Activated naive CD4-positive, alpha-beta T cell treated with anti-CD3 and anti-CD28 coated beads, Interleukin-2, amount 50 U/mL, for 16 hours (primary cell): Measurements from ENCODE around the gene ANKRD16.
A peak's percentile ranks its signal among the peaks of the same experiment; 100 is the strongest.
"Not testable (repeated sequence)": the region's sequence is repeated elsewhere in the genome, so short reads cannot be mapped to it uniquely, and the experiment has no call there.

Experiments
- DNase-seq: peaks from one replicate; pipeline ENCODE4 v3.0.0-alpha.2; 2020

The ANKRD16 gene

DNA sequence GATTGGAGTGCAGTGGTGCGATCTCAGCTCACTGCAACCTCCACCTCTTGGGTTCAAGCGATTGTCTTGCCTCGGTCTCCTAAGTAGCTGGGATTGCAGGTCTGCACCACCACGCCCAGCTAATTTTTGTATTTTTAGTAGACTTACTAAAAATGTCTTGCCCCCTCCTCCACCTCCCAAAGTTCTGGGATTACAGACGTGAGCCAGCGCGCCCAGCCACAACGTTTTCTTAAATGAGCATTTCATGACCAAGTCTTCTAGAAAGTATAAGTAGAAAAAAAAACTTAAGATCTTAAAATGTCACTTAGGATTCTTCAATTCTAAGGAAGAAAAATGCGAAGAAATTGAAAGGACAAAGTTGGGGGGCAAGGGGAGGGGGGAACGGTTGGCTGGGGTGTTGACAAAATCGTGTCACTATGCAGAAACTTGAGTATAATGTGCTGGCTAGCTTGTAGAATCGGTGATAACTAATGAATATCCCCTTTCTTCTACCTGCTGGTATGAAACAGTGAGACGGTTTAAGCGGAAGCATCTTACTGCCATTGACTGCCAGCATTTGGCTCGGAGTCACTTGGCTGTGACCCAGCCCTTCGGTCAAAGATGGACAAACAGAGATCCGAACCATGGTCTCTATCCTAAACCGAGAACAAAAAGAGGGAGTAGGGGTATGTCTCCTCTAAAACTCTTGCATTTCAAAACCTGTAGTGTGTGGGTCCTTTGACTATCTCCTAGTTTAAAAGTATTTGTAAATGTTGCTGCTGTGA lies 13.0 kb upstream of the ANKRD16 start:
- no peak for DNase-seq

GRCh38 chr10:5900247-5900646 lies 10.6 kb upstream of the ANKRD16 start:
- no peak for DNase-seq

GRCh38 chr10:5898163-5898562 lies 8.5 kb upstream of the ANKRD16 start:
- DNase-seq = no peak

DNA sequence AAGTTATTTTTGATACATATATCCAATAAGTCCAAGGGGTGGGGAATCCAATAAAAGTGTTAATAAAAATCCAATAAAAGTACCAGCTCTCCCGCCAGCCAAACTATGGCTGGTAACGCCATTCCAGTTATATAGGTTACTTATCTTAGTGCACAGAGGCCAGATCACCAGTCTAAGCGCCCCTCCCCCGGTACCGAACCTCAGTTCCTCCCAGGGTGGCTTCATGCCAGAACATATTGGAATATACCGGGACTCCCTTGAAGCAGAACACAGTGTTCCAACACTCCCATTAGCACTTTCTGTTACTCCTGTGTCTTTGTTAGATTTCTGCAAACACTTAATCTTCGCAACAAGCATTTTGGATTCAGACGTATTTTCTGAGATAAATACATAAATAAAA lies 7.8 kb upstream of the ANKRD16 start:
- DNase-seq = no peak

DNA sequence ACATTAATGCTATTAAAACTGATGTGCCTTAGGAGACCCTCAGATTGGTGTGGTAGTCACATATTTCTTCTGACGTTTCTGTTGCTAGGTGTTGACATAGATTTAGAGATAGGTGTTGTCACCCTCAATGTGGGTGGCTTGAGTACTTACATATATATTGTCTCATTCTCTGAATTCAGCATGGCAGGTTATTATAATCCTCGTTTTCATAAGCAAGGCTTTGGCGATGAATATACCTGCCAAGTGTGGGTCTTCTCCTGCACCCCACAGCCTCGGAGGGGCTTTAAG lies 7.3 kb upstream of the ANKRD16 start:
- no peak for DNase-seq

DNA sequence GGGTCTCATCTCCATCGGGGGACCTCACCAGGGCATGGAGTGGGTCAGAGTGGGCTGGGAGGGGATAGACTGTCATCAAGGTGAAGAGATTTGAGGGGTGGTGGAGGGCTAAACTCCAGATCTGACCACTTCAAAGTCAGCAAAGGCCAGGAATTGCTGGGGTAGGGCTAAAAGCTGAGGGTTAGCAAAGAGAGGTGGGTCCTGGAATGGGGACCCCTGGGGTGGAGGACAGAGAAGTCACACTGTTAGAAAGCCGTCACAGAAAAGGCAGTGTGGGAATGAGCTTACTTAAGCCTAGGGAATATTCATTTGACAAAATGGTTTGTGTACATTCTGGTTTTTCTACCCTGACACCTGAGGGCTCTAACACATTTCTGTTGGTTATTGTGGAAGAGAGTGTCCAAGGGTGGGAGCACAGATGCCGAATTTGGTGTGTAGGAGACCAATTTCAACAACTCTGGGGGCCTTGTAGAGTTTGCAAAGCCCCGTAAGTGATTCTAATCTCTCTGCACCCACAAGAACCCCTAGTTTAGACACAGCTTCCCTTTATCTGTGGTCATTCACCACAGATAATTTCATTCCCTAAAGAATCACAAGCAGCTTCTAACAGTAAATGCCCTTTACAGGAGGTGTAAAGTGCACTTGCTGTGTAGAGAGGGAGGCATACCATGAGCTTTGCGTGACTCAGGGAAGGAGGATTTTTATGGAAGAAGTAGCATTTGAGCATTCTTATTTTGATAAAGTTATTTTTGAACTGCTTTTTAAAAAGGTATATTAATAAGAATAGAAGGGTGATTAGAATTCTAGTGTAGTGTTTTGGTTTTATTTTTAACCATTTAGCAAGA lies 6.7 kb upstream of the ANKRD16 start:
- no peak for DNase-seq

DNA sequence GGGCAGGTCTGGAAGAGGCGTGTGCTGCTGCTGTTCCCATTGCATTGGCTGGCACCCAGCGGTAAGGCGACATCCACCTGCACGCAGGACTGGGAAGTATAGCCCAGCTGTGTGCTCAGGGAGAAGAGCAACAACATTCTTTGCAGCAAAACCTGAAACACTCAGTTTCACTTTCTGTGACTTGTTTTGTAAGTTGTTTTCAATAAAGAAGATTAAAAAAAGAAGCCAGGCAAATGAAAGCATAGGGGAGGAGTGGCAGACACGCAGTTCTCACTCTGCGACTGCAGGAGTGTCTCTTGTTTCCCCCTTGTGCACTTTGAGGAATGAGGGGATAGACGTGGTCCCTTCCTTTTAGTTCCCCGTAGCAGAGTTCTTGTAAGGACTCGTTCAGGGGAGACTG lies 6.1 kb upstream of the ANKRD16 start:
- DNase-seq = no peak

DNA sequence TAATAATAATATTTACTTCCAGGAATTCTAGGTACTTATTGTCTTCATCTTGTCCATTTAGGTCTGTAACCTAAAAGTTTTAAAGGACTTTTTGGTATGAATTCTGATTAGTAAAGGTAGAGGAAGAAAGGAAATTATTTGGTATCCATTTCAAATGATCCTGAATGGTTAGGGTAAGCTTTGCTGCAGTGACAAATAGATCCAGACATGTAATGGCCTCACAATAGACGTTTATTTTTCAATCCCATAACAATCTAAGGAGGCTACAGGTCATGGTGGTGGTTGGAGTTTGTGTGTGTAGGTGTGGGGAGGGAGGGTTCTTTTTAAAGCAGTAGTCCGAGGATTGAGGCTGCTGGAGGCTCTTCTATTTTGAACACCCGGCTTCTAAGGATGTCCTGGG lies 5.7 kb upstream of the ANKRD16 start:
- no peak for DNase-seq

GRCh38 chr10:5894873-5895272 lies 5.2 kb upstream of the ANKRD16 start:
- DNase-seq = no peak

- DNase-seq = no peak
Measured at GRCh38 chr10:5894403-5894802, 4.7 kb upstream of the ANKRD16 start.

DNA sequence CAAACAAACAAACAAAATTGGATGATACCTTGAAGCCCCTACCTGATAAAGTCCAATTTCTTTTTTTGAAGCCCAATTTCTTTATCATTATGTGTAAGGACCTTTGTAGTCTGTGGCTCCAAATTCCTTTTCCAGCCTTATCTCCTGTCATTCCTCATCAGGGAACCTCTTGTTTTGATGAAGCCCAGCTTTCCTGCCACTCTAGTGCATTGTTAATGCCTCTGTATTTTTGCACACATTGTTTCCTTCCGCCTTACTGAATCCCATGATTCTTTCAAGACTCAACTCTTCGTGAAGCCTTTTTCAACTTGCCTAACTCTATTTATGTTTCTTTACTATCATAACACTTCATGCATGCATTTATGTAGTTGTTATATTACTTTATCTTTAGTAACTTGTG lies 3.6 kb upstream of the ANKRD16 start:
- no peak for DNase-seq

DNA sequence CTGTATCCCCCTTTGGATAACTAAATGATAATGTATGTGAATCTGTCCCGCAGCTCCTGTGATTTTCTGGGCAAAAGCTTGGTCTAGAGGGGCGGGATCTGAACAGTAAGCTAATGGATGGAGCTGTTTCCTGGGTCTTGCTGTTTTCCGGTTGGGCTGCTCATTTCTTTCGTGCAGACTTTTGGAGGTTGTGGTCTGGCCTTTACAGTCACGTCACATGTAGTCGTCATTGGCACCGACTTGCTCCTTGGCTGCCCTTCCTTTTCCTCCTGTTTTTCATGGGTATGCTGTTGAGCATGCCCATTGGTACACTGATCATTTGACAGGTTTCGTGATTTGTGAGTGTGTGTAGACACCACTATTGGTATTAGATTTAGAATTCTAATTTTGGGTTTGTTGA lies 2.3 kb upstream of the ANKRD16 start:
- DNase-seq = no peak

GRCh38 chr10:5891009-5891408 lies 1.3 kb upstream of the ANKRD16 start:
- DNase-seq = no peak

DNA sequence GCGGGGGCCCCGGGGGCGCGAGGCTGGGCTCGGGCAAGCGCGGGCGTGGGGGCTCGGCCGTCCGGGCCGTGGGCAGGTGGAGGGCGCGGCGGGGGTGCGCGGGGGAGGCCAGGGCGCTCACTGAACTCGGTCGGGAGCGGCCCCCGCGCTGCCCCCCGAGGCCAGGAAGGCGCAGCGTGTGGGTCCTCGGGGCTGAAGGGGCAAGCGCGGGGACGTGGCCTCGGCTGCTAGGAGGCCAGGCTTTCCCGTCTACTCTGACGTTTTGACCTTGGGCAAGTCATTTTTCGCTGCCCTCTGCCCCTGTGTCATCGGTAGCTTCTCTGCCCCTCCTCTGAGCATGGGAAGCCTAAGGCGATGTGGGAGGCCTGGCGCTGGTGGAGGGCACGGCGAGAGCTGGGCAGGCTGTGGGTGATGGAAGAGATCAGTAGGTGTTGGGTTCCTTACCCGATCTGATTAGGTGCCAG lies 791 bp upstream of the ANKRD16 start:
- peak; percentile 27 for DNase-seq

DNA sequence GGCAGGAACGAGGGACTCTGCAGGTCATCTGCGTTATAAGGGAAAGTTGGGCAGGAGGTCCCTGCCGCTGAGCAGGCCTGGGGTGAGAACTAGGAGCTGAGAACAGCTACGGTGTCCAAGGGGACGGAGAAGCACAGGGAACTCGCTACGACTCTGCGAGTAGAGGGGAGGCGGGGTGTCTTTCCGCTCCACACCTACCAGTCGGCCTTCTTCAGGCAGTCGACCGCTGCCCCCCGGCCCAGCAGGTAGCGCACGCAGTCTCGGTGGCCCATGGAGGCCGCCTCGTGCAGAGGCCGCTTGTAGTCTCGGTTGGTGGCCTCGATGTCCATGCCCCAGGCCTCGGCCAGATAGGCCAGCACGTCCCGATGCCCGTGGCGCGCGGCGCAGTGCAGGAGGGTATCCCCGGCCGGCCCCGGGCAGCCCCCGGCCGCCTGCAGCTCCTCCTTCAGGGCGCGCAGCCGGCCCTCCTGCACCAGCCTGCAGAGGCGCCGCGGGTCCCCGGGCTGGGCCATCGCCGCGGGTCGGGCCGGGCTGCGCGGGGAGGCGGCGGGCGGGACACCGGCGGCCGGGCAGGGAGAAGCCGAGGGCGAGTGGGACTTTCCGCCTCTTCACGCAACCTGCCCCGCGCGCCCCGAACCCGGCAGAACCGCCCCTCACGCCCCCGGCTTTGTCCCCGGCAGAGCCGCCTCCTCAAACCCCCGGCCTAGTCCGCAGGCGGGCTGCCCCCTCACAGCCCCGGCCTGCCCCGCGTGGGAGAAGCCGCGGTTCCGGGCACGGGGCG lies 660 bp downstream of the ANKRD16 start:
- peak; percentile 54 for DNase-seq

GRCh38 chr10:5888351-5888750 lies 1.3 kb downstream of the ANKRD16 start:
- no peak for DNase-seq

DNA sequence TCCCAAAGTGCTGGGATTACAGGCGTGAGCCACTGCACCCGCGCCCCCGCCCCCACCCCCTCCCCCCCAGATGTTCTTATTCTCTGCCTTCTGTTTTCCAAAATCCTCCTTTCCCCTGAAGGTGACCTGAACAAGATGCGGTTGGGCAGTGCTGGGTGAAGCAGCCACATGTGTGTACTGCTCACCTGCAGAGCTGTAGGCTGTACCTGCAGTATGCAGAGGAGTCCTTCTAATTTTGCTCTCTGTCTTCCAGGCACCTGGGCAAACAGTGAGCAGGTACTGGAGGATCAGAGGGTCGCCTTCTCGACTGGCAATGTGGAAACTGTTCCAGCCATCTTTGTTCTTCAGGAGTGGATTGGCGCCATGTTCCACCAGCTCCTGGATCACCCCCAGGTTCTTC lies 2.1 kb downstream of the ANKRD16 start:
- no peak for DNase-seq

- no peak for DNase-seq
Measured at GRCh38 chr10:5887029-5887428, 2.7 kb downstream of the ANKRD16 start.

DNA sequence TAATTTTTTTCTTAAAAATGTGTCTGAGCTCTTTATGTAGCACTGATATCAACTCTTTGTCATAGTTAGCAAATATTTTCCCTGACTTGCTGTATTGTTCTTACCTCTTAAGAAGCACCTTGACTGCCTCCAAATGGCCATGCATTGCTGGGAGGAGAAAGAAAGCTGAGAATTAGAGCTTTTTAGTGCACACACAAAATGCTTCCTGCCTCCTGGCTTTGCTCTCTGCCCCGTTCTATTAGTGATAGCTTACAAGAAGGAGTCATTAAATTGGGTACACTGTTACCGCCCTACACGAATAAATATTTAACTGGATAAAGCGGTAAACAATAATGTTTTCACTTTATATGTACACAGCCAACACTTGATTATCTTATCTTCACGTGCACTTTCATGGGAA lies 4.1 kb downstream of the ANKRD16 start:
- no peak for DNase-seq

GRCh38 chr10:5882961-5883360 lies 6.7 kb downstream of the ANKRD16 start:
- DNase-seq = no peak

GRCh38 chr10:5877041-5877440 lies 12.7 kb downstream of the ANKRD16 start:
- not testable (repeated sequence) for DNase-seq

DNA sequence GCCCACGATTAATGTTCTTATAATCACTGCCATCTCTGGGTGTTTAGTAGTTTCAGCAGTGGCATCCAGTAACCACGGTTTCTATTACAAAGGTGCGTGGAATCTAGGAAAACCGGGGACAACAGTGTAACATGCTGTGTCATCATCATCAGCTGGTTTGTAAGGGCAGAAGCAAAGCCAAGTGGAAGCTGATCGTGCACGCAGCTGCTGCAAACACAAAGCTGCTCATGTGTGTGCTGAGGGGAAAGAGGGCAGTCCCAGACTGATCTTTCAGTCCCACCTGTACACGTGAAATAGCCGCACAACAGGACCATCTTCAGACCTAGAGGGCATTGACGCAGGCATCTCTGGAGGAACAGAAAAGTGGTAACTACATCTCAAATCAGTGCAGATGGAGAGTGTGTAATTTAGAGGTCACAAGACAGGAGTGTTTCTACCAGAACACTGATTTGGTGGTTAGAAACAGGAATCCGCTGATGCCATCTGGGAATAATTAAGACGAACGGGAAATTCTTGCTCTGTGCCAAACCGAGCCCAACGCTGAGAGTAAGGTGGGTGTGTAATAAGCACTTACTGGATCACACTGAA lies 13.4 kb downstream of the ANKRD16 start:
- no peak for DNase-seq

DNA sequence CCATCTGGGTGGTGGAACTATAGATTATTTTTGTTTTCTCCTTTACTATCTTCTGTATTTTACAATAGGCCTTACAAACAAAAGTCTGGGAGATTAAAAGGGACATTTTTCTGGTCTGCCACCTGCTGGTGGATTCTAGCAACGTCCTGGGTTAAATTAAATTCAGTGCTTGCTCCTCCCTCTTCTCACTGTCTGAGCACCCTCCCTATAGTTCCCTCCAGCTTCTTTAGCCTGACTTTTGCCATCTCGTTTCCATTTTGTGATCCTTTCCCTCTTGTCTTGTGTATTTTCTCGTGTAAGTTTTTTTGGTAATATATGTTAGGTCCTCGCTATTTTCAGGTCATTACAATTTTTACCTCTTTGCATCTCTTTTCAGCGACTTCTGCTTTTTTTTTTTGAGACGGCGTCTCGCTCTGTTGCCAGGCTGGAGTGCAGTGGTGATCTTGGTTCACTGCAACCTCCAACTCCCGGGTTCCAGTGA lies 16.1 kb downstream of the ANKRD16 start:
- DNase-seq = peak; percentile 62
